ENCODE data around the gene CTTNBP2NL.
"Not testable (repeated sequence)": the region's sequence is repeated elsewhere in the genome, so short reads cannot be mapped to it uniquely, and the experiment has no call there.

Gene CTTNBP2NL

GRCh38 chr1:112465122-112465521 lies 69.1 kb downstream of the CTTNBP2NL start:
- no peak for DNase-seq

GRCh38 chr1:112466078-112466660 lies 70.2 kb downstream of the CTTNBP2NL start:
- DNase-seq, result peak; percentile 16

DNA sequence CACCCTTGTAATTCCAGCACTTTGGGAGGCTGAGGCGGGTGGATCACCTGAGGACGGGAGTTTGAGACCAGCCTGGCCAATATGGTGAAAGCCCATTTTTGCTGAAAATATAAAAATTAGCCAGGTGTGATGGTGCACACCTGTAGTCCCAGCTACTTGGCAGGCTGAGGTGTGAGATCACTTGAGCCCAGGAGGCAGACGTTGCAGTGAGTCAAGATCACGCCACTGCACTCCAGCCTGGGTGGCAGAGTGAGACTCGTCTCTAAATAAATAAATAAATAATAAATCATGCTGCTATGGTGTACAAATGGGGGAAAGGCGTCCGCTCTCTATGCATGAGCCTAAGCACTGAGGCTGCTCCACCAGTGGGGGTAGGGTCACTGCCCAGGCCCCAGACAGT lies 74.3 kb downstream of the CTTNBP2NL start:
- DNase-seq, result not testable (repeated sequence)

DNA sequence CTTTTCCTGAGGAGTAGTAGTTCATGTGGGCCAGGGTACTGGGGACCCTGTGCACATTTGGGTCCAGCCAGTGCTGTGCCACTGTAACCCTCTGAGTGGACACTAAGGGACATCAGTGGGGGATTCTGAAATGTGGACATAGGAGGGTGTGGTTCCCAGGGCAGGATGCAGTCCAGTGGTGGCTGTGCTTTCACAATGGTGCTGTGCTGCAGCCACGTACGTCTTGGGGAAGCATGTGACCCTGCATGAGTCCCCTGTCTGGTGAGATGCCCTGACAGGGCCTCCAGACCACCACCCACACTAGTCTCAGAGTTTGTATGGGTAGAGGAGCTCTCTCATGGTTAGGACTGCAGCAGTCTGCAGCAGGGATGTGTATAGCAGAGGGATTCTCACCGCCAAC lies 75.0 kb downstream of the CTTNBP2NL start:
- DNase-seq, result no peak

GRCh38 chr1:112472142-112472541 lies 76.1 kb downstream of the CTTNBP2NL start:
- DNase-seq, result no peak

- DNase-seq, result no peak
Observed at GRCh38 chr1:112477550-112477949, 81.5 kb downstream of the CTTNBP2NL start.

DNA sequence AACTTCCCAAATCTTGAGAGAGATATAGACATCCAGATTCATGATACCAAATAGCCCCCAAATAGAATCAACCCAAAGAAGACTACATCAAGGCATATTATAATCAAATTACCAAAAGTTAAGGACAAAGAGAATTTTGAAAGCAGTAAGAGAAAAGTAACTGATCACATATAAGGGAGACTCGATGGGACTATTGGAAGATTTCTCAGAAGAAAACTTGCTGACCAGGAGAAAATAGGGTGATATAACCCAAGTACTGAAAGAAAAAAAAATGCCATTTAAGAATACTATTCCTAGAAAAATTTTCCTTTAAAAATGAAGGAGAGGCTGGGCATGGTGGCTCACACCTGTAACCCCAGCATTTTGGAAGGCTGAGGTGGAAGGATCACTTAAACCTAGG lies 82.3 kb downstream of the CTTNBP2NL start:
- DNase-seq, result no peak

DNA sequence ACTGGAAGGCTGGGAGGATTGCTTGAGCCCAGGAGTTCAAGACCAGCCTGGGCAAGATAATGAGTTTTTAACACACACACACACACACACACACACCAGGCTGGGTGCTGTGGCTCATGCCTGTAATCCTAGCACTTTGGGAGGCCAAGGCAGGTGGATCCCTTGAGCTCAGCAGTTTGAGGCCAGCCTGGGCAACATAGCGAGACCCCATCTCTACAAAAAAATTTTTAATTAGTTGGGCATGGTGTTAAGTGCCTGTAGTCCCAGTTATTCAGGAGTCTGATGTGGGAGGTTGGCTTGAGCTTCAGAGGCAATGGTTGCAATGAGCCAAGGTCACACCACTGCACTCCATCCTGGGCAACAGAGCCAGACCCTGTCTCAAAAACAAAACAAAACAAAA lies 90.0 kb downstream of the CTTNBP2NL start:
- DNase-seq, result not testable (repeated sequence)

DNA sequence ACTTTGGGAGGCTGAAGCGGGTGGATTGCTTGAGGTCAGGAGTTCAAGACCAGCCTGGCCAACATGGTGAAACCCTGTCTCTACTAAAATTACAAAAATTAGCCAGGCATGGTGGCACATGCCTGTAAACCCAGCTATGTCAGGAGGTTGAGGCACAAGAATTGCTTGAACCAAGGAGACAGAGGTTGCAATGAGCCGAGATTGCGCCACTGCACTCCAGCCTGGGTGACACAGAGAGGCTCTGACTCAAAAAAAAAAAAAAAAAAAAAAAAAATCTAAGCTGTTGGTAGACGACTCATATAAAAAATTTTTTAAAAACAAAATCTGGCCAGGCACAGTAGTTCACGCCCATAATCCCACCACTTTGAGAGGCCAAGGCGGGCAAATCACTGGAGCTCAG lies 91.7 kb downstream of the CTTNBP2NL start:
- not testable (repeated sequence) for DNase-seq

GRCh38 chr1:112488141-112488540 lies 92.1 kb downstream of the CTTNBP2NL start:
- no peak for DNase-seq

DNA sequence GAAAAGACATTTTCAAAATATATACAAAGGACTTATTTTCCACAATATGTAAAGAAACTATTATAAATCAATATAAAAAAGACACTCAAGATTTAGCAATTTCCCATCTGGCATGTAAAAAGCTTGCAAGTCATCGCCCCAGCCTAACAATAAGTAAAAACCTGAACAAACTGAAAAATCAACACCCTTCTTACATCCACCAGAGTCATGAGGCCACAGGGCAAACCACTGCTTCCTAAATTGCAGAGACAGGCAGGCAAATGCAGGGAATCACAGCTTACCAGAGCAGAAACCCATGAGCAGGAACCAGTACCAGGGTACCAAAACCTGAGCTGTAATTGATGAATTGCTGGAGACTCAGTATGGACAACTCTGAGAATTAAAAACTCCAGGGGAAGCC lies 96.1 kb downstream of the CTTNBP2NL start:
- no peak for DNase-seq

- no peak for DNase-seq
Observed at GRCh38 chr1:112493351-112493750, 97.3 kb downstream of the CTTNBP2NL start.

DNA sequence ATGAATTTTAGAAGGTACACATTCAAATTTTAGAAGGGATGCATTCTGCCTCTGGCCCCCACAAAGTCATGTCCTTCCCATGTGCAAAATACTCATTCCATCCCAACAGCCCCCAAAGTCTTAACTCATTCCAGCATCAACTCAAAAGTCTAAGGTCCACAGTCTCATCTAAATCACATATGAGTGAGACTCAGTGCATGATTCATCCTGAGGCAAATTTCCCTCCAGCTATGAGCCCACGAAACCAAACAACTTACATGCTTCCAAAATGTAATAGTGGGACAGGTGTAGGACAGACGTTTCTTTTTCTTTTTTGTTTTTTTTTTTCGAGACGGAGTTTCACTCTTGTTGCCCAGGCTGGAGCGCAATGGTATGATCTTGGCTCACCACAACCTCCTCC lies 100.3 kb downstream of the CTTNBP2NL start:
- no peak for DNase-seq

GRCh38 chr1:112501810-112502641 lies 106.0 kb downstream of the CTTNBP2NL start:
- no peak for DNase-seq

GRCh38 chr1:112502826-112503225 lies 106.8 kb downstream of the CTTNBP2NL start:
- DNase-seq, result no peak

- no peak for DNase-seq
Observed at GRCh38 chr1:112504001-112504660, 108.1 kb downstream of the CTTNBP2NL start.

GRCh38 chr1:112504661-112505399 lies 108.8 kb downstream of the CTTNBP2NL start:
- no peak for DNase-seq

- no peak for DNase-seq
Observed at GRCh38 chr1:112505400-112505785, 109.4 kb downstream of the CTTNBP2NL start.

DNA sequence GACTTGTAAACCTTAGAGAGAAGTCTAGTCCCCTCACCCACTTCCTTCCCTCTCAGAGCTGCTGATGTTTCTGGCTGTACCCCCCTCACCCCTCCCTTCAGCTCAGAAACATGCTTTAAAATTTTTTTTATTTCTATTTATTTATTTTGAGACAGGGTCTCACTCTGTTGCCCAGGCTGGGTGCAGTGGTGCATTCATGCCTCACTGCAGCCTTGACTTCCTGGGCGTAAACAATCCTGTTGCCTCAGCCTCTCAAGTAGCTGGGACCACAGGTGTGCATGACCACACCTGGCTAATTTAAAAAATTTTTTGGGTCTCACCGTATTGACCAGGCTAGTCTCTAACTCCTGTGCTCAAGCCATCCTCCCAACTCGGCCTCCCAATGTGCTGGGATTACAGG lies 109.9 kb downstream of the CTTNBP2NL start:
- DNase-seq, result no peak

- DNase-seq, result no peak
Observed at GRCh38 chr1:112506306-112506705, 110.3 kb downstream of the CTTNBP2NL start.

GRCh38 chr1:112506731-112507130 lies 110.7 kb downstream of the CTTNBP2NL start:
- DNase-seq, result no peak

DNA sequence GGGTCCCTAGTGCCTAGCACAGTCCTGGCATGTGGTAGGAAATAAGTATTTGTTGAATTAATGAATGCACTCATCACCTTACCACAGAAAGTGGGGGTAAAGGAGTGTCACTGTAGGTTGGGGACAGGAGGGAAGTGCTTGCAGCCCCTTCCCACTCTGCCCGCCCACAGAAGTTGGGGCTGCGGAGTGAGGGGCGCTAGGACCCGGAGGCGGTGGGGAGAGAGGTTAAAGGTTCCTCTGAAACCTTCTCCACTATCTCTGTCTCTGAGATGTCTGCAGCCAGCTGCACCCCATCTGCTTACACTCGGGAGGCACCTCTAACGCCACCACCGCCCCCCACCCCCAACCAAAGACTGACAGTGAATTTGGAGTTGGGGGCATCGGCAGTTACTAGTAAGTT lies 111.3 kb downstream of the CTTNBP2NL start:
- DNase-seq, result no peak

- no peak for DNase-seq
Observed at GRCh38 chr1:112507921-112508277, 111.9 kb downstream of the CTTNBP2NL start.

Data from GOT3 (cell line).